A549 (cell line): ENCODE measurements around the gene BEND6. TPM values are rescaled to one million over a fixed set of nuclear protein-coding genes. Genes with fewer than 3 reads are reported as not detected.

Source experiments
- ATAC-seq, 2 experiments: fragments of 200-7000 bp in 1 of 2; fragments of >200 bp in 1 of 2; cut with Nextera tagmentation in 1 of 2; cut with Tn5 transposase in 1 of 2; 3 replicates each; pipeline versions ENCODE4 v1.8.0 to v1.9.1; 2018 to 2020; ENCODE audit warnings: mild to moderate bottlenecking in 1 of 2, moderate library complexity in 1 of 2
- CTCF ChIA-PET: fragments of 300-600 bp; sonication (Branson Sonifier 250); formaldehyde crosslinking; extraction: SDS; loops from one replicate; lab custom pipeline; 2021; ENCODE audit warnings: antibody characterized with exemption, inconsistent platforms; lab: Yijun Ruan, JAX
- POLR2A ChIA-PET: fragments of 350-600 bp; formaldehyde crosslinking; extraction: SDS; loops from one replicate; lab custom pipeline; 2021; ENCODE audit warnings: antibody characterized with exemption, inconsistent platforms; lab: Yijun Ruan, JAX
- DNase-seq, 2 experiments: peaks; one replicate each; pipeline versions ENCODE4 v3.0.0 to v3.0.0-alpha.2; 2011 to 2016; ENCODE audit warnings: low read depth in 1 of 2, low spot score in 1 of 2
- FAIRE-seq: peaks from 2 replicates; lab custom pipeline; 2011; peaks lifted over from hg19 to GRCh38; lab: Jason Lieb, UNC
- H3K27ac ChIP-seq, 2 experiments: fragments of >200 bp; sonication (Bioruptor Twin); formaldehyde crosslinking; 3 replicates each; pipeline ENCODE4 v1.5.1; 2016 to 2017
- H3K4me1 ChIP-seq: fragments of >200 bp; sonication (Bioruptor Twin); formaldehyde crosslinking; 3 replicates; pipeline ENCODE4 v1.6.1; 2016
- H3K4me2 ChIP-seq: fragments of >200 bp; sonication (Bioruptor Twin); formaldehyde crosslinking; 3 replicates; pipeline ENCODE4 v1.6.1; 2016
- H3K4me3 ChIP-seq: fragments of >200 bp; sonication (Bioruptor Twin); formaldehyde crosslinking; 3 replicates; pipeline ENCODE4 v1.5.1; 2016
- H3K9me3 ChIP-seq: fragments of >200 bp; sonication (Bioruptor Twin); formaldehyde crosslinking; 3 replicates; pipeline ENCODE4 v1.6.1; 2016
- BHLHE40 ChIP-seq: IDR thresholded peaks from 2 replicates; pipeline ENCODE4 v1.6.1; 2012; ENCODE audit warnings: low read depth, low read length, inconsistent platforms
- CTCF ChIP-seq: fragments of >200 bp; sonication (Bioruptor Twin); formaldehyde crosslinking; IDR thresholded peaks from 3 replicates; pipeline ENCODE4 v1.5.1; 2016
- EHF ChIP-seq: fragments of 250-450 bp; sonication (Bioruptor Pico); IDR thresholded peaks from 2 replicates; pipeline ENCODE4 v1.5.0; 2020; ENCODE audit warnings: mild to moderate bottlenecking
- EHMT2 ChIP-seq: fragments of 200-600 bp; sonication (generic); IDR thresholded peaks from 2 replicates; pipeline ENCODE4 v1.6.1; 2016; ENCODE audit warnings: antibody characterized with exemption, low read depth, mild to moderate bottlenecking, moderate library complexity
- EP300 ChIP-seq, 2 experiments: fragments of >200 bp; sonication (Bioruptor Twin); formaldehyde crosslinking; IDR thresholded peaks; 2 replicates in 1 of 2; 3 replicates in 1 of 2; pipeline ENCODE4 v1.6.1; 2016 to 2017
- FOSB ChIP-seq: fragments of 250-450 bp; sonication (Bioruptor Pico); IDR thresholded peaks from 2 replicates; pipeline ENCODE4 v1.5.0; 2020; ENCODE audit warnings: mild to moderate bottlenecking, moderate library complexity
- FOSL2 ChIP-seq, 2 experiments: fragments of 450-650 bp in 1 of 2; fragments of >200 bp in 1 of 2; sonication (Bioruptor Twin) in 1 of 2; formaldehyde crosslinking; IDR thresholded peaks; 2 replicates each; pipeline versions ENCODE4 v1.5.0 to v1.6.1; 2016 to 2020; ENCODE audit warnings: mild to moderate bottlenecking in 1 of 2, moderate library complexity in 1 of 2
- FOXS1 ChIP-seq: fragments of 250-450 bp; sonication (Bioruptor Pico); IDR thresholded peaks from 2 replicates; pipeline ENCODE4 v1.5.0; 2020; ENCODE audit warnings: mild to moderate bottlenecking, moderate library complexity
- HDAC2 ChIP-seq: fragments of 200-600 bp; sonication (generic); IDR thresholded peaks from 2 replicates; pipeline ENCODE4 v1.6.1; 2016
- HMGXB4 ChIP-seq: fragments of 250-450 bp; sonication (Bioruptor Pico); IDR thresholded peaks from 2 replicates; pipeline ENCODE4 v1.5.0; 2021; ENCODE audit warnings: mild to moderate bottlenecking, moderate library complexity, borderline replicate concordance
- JUN ChIP-seq, 2 experiments: fragments of >200 bp; sonication (Bioruptor Twin); formaldehyde crosslinking; IDR thresholded peaks; 2 replicates in 1 of 2; 3 replicates in 1 of 2; pipeline ENCODE4 v1.6.1; 2016 to 2017
- KDM1A ChIP-seq: fragments of 200-600 bp; sonication (generic); IDR thresholded peaks from 2 replicates; pipeline ENCODE4 v1.6.1; 2016; ENCODE audit warnings: low read depth, mild to moderate bottlenecking
- MAFK ChIP-seq: fragments of 450-650 bp; IDR thresholded peaks from 2 replicates; pipeline ENCODE4 v1.6.1; 2014; ENCODE audit not compliant: partially characterized antibody
- NPAS2 ChIP-seq: fragments of 250-450 bp; sonication (Bioruptor Pico); IDR thresholded peaks from 2 replicates; pipeline ENCODE4 v1.8.0; 2022; ENCODE audit warnings: mild to moderate bottlenecking, moderate library complexity, borderline replicate concordance
- NR3C1 ChIP-seq: fragments of >200 bp; sonication (Bioruptor Twin); formaldehyde crosslinking; IDR thresholded peaks from 3 replicates; pipeline ENCODE4 v1.6.1; 2017
- PHF8 ChIP-seq: fragments of 200-600 bp; sonication (generic); IDR thresholded peaks from 2 replicates; pipeline ENCODE4 v1.6.1; 2016; ENCODE audit warnings: low read depth, mild to moderate bottlenecking, antibody characterized with exemption, moderate library complexity, borderline replicate concordance
- POLR2AphosphoS2 ChIP-seq: conservative IDR thresholded peaks from 2 replicates; pipeline ENCODE4 v1.6.1; 2012; ENCODE audit warnings: low read length, improper control_type of control experiment, inconsistent platforms
- RFX5 ChIP-seq: fragments of 450-650 bp; IDR thresholded peaks from 2 replicates; pipeline ENCODE4 v1.7.1; 2014; ENCODE audit warnings: antibody characterized with exemption, mild to moderate bottlenecking, moderate library complexity
- RNF2 ChIP-seq: fragments of 200-600 bp; sonication (generic); IDR thresholded peaks from 2 replicates; pipeline ENCODE4 v1.6.1; 2016; ENCODE audit warnings: low read depth, mild to moderate bottlenecking, antibody characterized with exemption, moderate library complexity, borderline replicate concordance
- SREBF2 ChIP-seq: fragments of 450-650 bp; IDR thresholded peaks from 2 replicates; pipeline ENCODE4 v1.6.1; 2014; ENCODE audit warnings: mild to moderate bottlenecking, moderate library complexity
- TFCP2L1 ChIP-seq: fragments of 250-450 bp; sonication (Bioruptor Pico); IDR thresholded peaks from 2 replicates; pipeline ENCODE4 v1.5.0; 2021; ENCODE audit warnings: mild to moderate bottlenecking
- ZFP36 ChIP-seq: fragments of 450-650 bp; IDR thresholded peaks from 2 replicates; pipeline ENCODE4 v1.6.1; 2014; ENCODE audit warnings: borderline replicate concordance; ENCODE audit not compliant: partially characterized antibody
- ZNF302 ChIP-seq: fragments of 250-450 bp; sonication (Bioruptor Pico); IDR thresholded peaks from 2 replicates; pipeline ENCODE4 v1.9.0; 2021; ENCODE audit warnings: inconsistent platforms, mild to moderate bottlenecking, moderate library complexity
- ZSCAN20 ChIP-seq: fragments of 250-450 bp; sonication (Bioruptor Pico); IDR thresholded peaks from 2 replicates; pipeline ENCODE4 v1.8.0; 2022; ENCODE audit warnings: mild to moderate bottlenecking, moderate library complexity
- WGBS: methylation state at CpG from one replicate; pipeline ENCODE4 v1.1.6; 2017; ENCODE audit errors: missing lambda C conversion rate; 5-methylcytosine and 5-hydroxymethylcytosine counted together
- polyA plus RNA-seq, 4 experiments: library from polyadenylated mRNA; depleted of rRNA in 3 of 4; stranded (reverse); fragments of >200 nt; fragmentation: RNase III in 1 of 4; extraction: RNeasy Plus Mini Kit Qiagen cat#74134 plus additional on column Dnase treatment in 1 of 4; gene quantifications; 2 replicates in 3 of 4; 3 replicates in 1 of 4; pipeline ENCODE4 v1.2.3, GENCODE V29; 2011 to 2017

Gene BEND6
- polyA plus RNA-seq, 2 of the 4 experiments (the other 2 are of a cell fraction), result 2.1 to 2.9 TPM

GRCh38 chr6:56913285-56914074, 41.4 kb upstream of the BEND6 start:
- Histone ChIP-seq H3K4me3 (no peak overlapping the region), H3K9me3 (no peaks in the 10 kb centered on the region), H3K4me1 (peaks cover 20% of the 10 kb centered on the region; the same call in 2 of the 3 replicates), H3K4me2 (no peak overlapping the region), H3K27ac (no peak overlapping the region)
- FAIRE-seq (no peak), DNase-seq (no peak), ATAC-seq (no peak)
- ChIA-PET CTCF (interaction anchor here (1.8 to 4.3 kb wide), 2 partner anchors 10 to 42 kb away, joined by 7 to 31 read pairs; partner anchors contain the start of gene BEND6), POLR2A (no interaction called here)
- 64% methylated on average over 3 of the region's 3 CpGs for WGBS
- TF ChIP-seq POLR2AphosphoS2 (no peak), EHF (CRISPR knock-in tag) (no peak), ZFP36 (no peak), FOSB (no peak), EHMT2 (no peak), HDAC2 (no peak), KDM1A (no peak), RNF2 (no peak), FOXS1 (no peak), SREBF2 (no peak), FOSL2 (IDR thresholded peaks at IDR 0.05) (no peak), FOSL2 (CRISPR knock-in tag; IDR thresholded peaks at IDR 0.05) (no peak), CTCF (no peak)

- FAIRE-seq (no peak), ATAC-seq (no peak), DNase-seq (no peak)
- POLR2A ChIA-PET, result no interaction called here
- Histone ChIP-seq H3K4me1 (peaks cover 10% of the 10 kb centered on the region; the same call in 1 of the 3 replicates), H3K4me2 (no peak overlapping the region), H3K27ac (no peak overlapping the region), H3K4me3 (no peak overlapping the region), H3K9me3 (no peaks in the 10 kb centered on the region)
- TF ChIP-seq ZSCAN20 (CRISPR knock-in tag) (no peak), RNF2 (no peak), MAFK (no peak), RFX5 (no peak), EHF (CRISPR knock-in tag) (no peak), PHF8 (no peak), ZNF302 (CRISPR knock-in tag) (no peak), JUN (IDR thresholded peaks at IDR 0.05) (no peak), ZFP36 (no peak), FOXS1 (no peak), NR3C1 (no peak), TFCP2L1 (CRISPR knock-in tag) (no peak), EP300 (IDR thresholded peaks at IDR 0.05) (no peak), FOSL2 (IDR thresholded peaks at IDR 0.05) (no peak), FOSL2 (CRISPR knock-in tag; IDR thresholded peaks at IDR 0.05) (no peak), HMGXB4 (CRISPR knock-in tag) (no peak), BHLHE40 (no peak), NPAS2 (CRISPR knock-in tag) (no peak)
- CTCF ChIA-PET, result interaction anchor here (0.6 to 4.3 kb wide), 5 partner anchors 9 to 402 kb away, joined by 3 to 31 read pairs (median 4); no protein-coding TSS in a partner anchor
- 83% methylated on average over 8 of the region's 8 CpGs for WGBS
Measured at GRCh38 chr6:56914798-56915658, 39.9 kb upstream of the BEND6 start.
